SJSA1 (cell line): ENCODE data around the gene TSPAN31. TPM values are rescaled to one million over a fixed set of nuclear protein-coding genes. Genes with fewer than 3 reads are reported as not detected.
"Not testable (repeated sequence)": the region's sequence is repeated elsewhere in the genome, so short reads cannot be mapped to it uniquely, and the experiment has no call there.

Experiments used
- DNase-seq, 2 experiments: peaks; one replicate each; pipeline ENCODE4 v3.0.0-alpha.2; 2015 to 2020; ENCODE audit warnings: low spot score in 2 of 2, low read depth in 1 of 2
- H3K27ac ChIP-seq: fragments of 250-450 bp; sonication (Bioruptor Pico); 2 replicates; pipeline ENCODE4 v1.5.1; 2020; ENCODE audit warnings: mild to moderate bottlenecking, moderate library complexity
- H3K27me3 ChIP-seq: fragments of 250-450 bp; sonication (Bioruptor Pico); replicated peaks from 2 replicates; pipeline ENCODE4 v1.5.1; 2020; ENCODE audit warnings: mild to moderate bottlenecking, moderate library complexity
- H3K36me3 ChIP-seq: fragments of 250-450 bp; sonication (Bioruptor Pico); 2 replicates; pipeline ENCODE4 v1.5.1; 2020; ENCODE audit warnings: mild to moderate bottlenecking
- H3K4me1 ChIP-seq: fragments of 250-450 bp; sonication (Bioruptor Pico); replicated peaks from 2 replicates; pipeline ENCODE4 v1.6.1; 2021; ENCODE audit warnings: mild to moderate bottlenecking
- H3K4me3 ChIP-seq: fragments of 250-450 bp; sonication (Bioruptor Pico); 2 replicates; pipeline ENCODE4 v1.5.1; 2020; ENCODE audit warnings: mild to moderate bottlenecking
- H3K9me3 ChIP-seq: fragments of 250-450 bp; sonication (Bioruptor Pico); replicated peaks from 2 replicates; pipeline ENCODE4 v1.5.1; 2020; ENCODE audit warnings: mild to moderate bottlenecking
- total RNA-seq: library from RNA; depleted of rRNA; stranded (reverse); fragments of >200 nt; shearing (Covaris generic); gene quantifications from 2 replicates; pipeline ENCODE4 v1.2.3, GENCODE V29; 2014

Gene TSPAN31
- total RNA-seq, 1 experiment from 2014 or later, result 571 TPM

GRCh38 chr12:57717846-57718640 is 26.8 kb upstream of the TSPAN31 start:
- Histone ChIP-seq H3K27me3 (no peaks in the 10 kb centered on the region), H3K36me3 (peaks cover 84% of the 10 kb centered on the region), H3K27ac (no peak overlapping the region), H3K4me1 (no peaks in the 10 kb centered on the region), H3K9me3 (no peaks in the 10 kb centered on the region), H3K4me3 (no peak overlapping the region)
- DNase-seq, result peak in 1 of 2 experiments; percentile 94

GRCh38 chr12:57718641-57719528 is 26.0 kb upstream of the TSPAN31 start:
- no peak overlapping the region for H3K4me3 ChIP-seq
- no peaks in the 10 kb centered on the region for H3K9me3 ChIP-seq
- peaks cover 82% of the 10 kb centered on the region for H3K36me3 ChIP-seq
- DNase-seq, result peak in 1 of 2 experiments; percentile 87
- no peak overlapping the region for H3K27ac ChIP-seq
- H3K4me1 ChIP-seq, result no peaks in the 10 kb centered on the region
- peaks cover 4% of the 10 kb centered on the region; the same call in 1 of the 2 replicates for H3K27me3 ChIP-seq

- DNase-seq, result peak in 1 of 2 experiments; percentile 94
- no peak overlapping the region for H3K4me3 ChIP-seq
- no peaks in the 10 kb centered on the region for H3K4me1 ChIP-seq
- peaks cover 73% of the 10 kb centered on the region for H3K36me3 ChIP-seq
- H3K9me3 ChIP-seq, result no peaks in the 10 kb centered on the region
- H3K27me3 ChIP-seq, result peaks cover 15% of the 10 kb centered on the region; the same call in 1 of the 2 replicates
- no peak overlapping the region for H3K27ac ChIP-seq
Measured at GRCh38 chr12:57719777-57720605, 24.8 kb upstream of the TSPAN31 start.

- Histone ChIP-seq H3K9me3 (no peaks in the 10 kb centered on the region), H3K4me3 (no peak overlapping the region), H3K27ac (no peak overlapping the region), H3K36me3 (peaks cover 64% of the 10 kb centered on the region), H3K4me1 (peaks cover 3% of the 10 kb centered on the region), H3K27me3 (peaks cover 15% of the 10 kb centered on the region; the same call in 1 of the 2 replicates)
- peak in 1 of 2 experiments; percentile 94 for DNase-seq
Measured at GRCh38 chr12:57720606-57721595, 23.9 kb upstream of the TSPAN31 start.

DNA sequence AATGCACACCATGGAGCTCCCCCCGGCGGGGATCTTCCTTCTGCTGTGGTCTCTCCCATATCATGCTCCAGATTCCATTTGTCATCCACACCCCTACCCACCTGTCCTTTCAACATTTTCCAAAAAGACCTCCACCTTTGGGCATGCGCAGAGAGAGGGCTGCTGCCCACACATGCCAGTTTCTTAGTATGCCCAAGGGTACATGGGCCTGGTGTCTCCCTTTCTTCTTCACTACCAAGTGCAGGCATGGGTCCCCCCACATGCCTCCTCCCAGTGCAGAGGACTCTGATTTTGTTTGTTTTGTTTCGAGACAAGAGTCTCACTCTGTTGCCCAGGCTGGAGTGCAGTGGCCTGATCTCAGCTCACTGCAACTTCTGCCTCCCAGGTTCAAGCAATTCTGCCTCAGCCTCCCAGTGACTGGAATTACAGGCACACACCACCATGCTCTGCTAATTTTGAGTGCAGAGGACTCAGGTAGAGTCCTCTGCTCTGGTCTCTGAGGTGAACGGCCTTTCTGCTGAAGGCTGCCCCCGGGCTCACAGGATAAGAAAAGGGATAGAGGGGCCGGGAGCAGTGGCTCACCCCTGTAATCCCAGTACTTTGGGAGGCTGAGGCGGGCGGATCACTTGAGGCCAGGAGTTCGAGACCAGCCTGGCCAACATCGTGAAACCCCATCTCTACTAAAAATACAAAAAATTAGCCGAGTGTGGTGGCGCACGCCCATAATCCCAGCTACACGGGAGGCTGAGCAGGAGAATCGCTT is 22.8 kb upstream of the TSPAN31 start:
- H3K36me3 ChIP-seq, result peaks cover 62% of the 10 kb centered on the region

DNA sequence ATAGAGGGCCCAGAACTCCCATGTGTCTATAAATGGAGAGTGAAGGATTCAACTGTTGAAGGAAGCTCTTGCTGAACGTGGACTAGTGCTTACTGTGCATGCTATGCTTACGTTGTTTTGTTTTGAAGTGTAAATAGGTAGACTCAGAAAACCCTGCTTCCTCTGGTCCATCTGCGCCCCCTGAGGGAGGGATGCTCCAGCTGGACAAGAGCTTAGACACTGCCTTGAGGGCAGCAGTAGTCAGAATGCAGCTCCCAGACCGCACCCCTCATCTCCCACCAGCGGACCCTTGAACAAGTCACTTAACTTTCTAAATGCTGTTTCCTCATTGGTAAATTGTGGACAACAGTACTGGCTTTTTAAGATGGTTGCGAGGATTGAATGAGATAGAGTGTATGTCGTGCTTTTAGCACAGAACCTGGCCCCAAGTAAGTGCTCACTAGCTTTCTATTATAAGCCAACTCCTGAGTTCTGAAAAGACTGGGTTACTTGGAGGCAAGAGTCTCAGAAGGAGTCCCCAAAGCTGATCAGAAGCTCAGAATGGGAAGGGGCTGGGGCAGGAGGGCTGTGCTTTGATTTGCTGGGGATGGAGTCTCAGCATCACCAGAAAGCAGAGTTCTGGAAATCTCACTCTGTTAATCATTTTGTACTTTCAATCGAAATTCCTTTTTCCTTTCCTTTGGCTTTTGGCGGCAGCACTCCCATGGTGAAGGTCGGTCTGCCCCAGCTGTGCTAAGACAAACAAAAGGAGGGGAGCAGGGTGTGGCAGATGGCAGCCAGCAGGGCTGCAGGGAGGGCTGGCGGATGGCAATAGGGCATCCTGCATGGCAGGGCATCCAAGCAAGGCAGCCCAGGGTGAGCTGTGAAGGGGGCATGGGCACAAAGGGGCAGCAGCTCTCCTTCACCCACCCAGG is 21.9 kb upstream of the TSPAN31 start:
- peaks cover 15% of the 10 kb centered on the region; the same call in 1 of the 2 replicates for H3K27me3 ChIP-seq
- no peak overlapping the region for H3K4me3 ChIP-seq
- H3K27ac ChIP-seq, result no peak overlapping the region
- DNase-seq, result peak; percentile 77 to 94
- H3K36me3 ChIP-seq, result peaks cover 61% of the 10 kb centered on the region
- H3K4me1 ChIP-seq, result peaks cover 20% of the 10 kb centered on the region
- H3K9me3 ChIP-seq, result peaks cover 14% of the 10 kb centered on the region

More for the DNA sequence above, 22.8 kb upstream of the TSPAN31 start:
- not testable (repeated sequence) for H3K9me3 ChIP-seq, H3K27ac ChIP-seq, H3K4me3 ChIP-seq
- Histone ChIP-seq H3K4me1 (peaks cover 14% of the 10 kb centered on the region), H3K27me3 (peaks cover 15% of the 10 kb centered on the region; the same call in 1 of the 2 replicates)
- peak in 1 of 2 experiments; percentile 89 for DNase-seq

GRCh38 chr12:57723630-57723962 is 21.2 kb upstream of the TSPAN31 start:
- H3K9me3 ChIP-seq, result peaks cover 14% of the 10 kb centered on the region
- H3K36me3 ChIP-seq, result peaks cover 55% of the 10 kb centered on the region
- peak in 1 of 2 experiments; percentile 84 for DNase-seq
- H3K4me1 ChIP-seq, result peaks cover 20% of the 10 kb centered on the region
- no peak overlapping the region for H3K4me3 ChIP-seq
- H3K27ac ChIP-seq, result no peak overlapping the region
- H3K27me3 ChIP-seq, result peaks cover 15% of the 10 kb centered on the region; the same call in 1 of the 2 replicates

- H3K4me3 ChIP-seq, result no peak overlapping the region
- DNase-seq, result peak; percentile 79 to 94
- H3K36me3 ChIP-seq, result peaks cover 48% of the 10 kb centered on the region
- H3K27me3 ChIP-seq, result peaks cover 16% of the 10 kb centered on the region; the same call in 1 of the 2 replicates
- peaks cover 20% of the 10 kb centered on the region for H3K4me1 ChIP-seq
- no peak overlapping the region for H3K27ac ChIP-seq
- H3K9me3 ChIP-seq, result peaks cover 14% of the 10 kb centered on the region
Measured at GRCh38 chr12:57724003-57724935, 20.6 kb upstream of the TSPAN31 start.

DNA sequence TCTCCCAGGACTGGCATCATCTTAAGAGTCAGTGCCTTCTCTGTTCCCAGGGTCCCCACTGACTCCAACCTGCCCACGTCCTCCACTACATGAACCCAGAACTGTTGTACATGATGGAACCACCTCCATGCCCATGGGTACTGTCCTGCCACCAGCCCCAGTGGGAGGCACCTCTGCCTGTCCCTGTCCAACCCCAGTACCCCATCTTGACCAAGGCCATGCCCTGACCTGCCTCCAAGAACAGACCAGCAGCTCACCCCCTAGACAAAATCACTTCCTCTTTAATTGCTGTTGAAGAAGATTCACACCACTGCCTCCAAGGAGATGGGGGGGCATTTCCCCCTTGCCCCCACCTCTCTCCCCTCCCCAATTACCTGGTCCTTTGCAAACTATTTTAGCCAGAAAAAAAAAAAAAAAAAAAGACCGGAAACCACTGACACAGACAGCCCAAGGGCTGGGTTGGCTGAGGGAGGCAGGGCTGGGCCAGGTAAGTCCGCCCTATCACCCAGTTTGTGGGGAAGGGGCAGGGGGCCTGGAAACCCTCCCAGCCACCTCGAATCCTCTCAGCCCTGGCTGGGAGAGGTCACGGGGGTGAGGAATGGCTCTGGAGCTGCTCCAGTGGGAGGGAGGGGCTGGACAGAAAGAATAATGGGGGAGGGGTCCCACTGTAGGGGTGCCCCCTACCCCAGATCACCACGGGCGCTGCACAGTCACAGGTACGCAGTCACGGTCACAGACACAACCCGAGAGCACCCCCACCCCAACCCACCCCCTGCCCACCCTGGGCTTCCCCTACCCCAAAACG is 19.7 kb upstream of the TSPAN31 start:
- Histone ChIP-seq H3K27ac (no peak overlapping the region), H3K36me3 (peaks cover 40% of the 10 kb centered on the region), H3K9me3 (peaks cover 14% of the 10 kb centered on the region), H3K4me3 (no peak overlapping the region), H3K27me3 (peaks cover 24% of the 10 kb centered on the region), H3K4me1 (peaks cover 20% of the 10 kb centered on the region)
- DNase-seq, result peak in 1 of 2 experiments; percentile 92

DNA sequence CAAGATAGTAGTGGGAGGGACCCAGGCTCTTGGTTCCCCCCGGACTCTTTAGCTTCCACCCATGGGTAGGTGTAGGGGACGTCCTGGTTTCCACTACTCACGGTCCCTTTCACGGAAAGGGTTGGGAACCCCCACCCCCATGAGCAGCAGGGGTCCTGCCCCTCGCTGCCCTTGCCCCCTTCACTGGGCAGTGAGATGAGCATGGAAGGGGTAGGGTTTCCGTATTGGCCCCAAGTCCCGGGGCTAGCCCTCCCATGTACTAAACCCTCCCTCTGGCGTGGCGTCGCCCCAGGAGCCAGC is 19.0 kb upstream of the TSPAN31 start:
- Histone ChIP-seq H3K4me3 (peak overlapping the region; percentile 77), H3K36me3 (peaks cover 33% of the 10 kb centered on the region), H3K27ac (no peak overlapping the region; the same call in 1 of the 2 replicates), H3K9me3 (peaks cover 14% of the 10 kb centered on the region), H3K27me3 (peaks cover 31% of the 10 kb centered on the region), H3K4me1 (peaks cover 20% of the 10 kb centered on the region)
- no peak for DNase-seq
